HG02943 (cell line): Measurements from ENCODE around the gene CIBAR2.

Experiments used
- ATAC-seq: cut with Tn5 transposase; IDR thresholded peaks from one replicate; pipeline ENCODE4 v1.9.1; 2021; ENCODE audit warnings: mild to moderate bottlenecking, low read depth, moderate library complexity; ENCODE audit not compliant: unreplicated experiment

CIBAR2 gene

DNA sequence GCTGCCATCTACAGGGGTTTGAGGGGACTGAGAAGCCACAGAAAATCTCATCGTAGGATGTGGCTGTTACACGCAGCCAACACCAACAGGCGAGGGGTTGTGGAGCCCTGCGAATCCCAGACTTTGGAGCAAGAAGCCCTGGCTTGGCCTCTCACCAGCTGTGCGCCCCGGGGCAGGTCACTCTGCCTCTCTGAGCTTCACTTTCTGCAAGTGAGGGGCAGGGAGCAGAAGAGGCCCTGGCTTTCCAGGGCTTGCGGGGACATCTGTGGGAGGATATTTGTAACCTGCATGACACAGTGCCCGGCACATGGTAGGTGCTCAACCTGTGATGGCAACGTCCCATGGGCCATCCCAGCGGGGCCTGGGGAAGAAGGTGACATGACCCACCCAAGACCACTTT is 32.9 kb upstream of the CIBAR2 start:
- ATAC-seq = no peak

DNA sequence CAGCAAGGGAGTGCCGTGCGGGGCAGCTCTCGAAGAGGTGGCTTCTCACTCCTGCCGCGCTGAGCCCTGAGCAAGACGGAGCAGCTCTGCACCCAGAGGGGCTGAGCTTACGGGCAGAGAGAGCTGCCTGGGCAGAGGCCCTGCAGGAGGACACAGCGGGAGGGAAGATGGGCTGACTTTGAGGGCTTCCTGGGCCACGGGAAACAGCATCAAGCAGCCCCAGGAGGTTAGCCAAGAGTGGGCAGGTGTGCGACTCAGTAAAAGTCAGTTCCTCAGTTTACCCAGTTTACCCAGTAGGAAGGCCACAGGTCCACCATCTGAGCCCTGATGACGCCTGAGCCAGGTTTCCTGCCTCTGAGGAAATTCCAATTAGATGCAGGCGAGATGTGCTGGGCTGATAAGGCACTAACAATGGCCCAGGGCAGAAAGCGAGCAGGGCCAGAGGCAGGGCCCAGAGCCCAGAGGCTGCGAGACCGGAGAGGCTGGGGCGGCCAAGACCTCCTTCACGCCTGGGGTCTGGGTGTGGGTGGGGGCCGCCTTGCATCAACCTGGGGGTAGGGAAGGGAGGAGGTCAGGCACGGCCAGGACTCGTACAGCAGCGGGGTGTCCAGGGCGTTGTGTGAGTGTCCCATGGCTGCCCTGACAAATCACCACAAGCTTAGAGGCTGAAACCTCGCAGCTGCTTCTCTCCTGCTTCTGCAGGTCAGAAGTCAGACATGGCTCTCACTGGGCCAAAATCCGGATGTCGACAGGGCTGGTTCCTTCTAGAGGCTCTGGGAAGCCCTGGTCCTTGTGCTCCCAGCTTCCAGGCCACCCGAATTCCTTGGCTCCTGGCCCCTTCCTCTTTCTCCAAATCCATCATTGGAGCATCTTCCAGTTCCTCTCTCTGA is 32.0 kb upstream of the CIBAR2 start:
- no peak for ATAC-seq

DNA sequence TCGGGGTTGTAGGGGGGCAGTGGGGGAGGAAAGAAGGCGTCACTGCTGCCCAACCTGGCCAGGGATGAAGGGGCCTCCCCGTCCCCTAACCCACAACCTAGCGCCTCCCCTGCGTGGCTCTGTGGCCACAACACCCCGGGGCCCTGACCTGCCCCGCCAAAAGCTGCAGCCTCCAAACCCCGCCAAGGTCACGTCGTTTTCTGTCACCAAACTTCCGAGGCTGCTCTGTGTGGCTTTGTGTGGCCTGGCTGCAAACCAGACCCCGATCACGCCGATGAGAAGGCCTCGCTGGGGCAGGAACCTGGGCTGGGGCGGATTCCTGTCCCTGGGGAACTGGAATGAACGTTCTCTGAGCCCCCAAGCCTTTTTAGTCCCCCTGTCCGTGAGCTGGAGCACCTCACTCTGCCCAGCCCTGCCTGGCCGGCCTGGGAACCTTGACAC is 30.5 kb upstream of the CIBAR2 start:
- ATAC-seq = no peak

DNA sequence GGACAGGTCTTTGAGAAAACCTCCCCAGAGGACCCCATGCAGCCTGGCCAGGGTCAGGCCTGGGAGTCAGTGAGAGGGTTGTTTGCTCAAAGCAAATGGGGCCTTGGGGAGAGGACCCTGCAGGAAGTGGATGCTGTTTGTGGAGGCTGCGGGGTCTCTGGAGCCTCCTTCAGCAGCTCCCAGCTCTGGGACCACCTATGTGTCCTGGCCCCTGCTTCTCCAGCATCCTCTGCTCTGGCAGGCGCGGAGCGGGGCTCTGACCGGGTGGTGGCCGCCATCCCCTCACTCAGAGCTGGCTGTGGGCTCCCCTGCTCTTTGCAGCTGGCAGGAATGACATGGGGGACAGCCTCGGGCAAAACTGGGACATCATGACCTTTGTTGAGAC is 29.8 kb upstream of the CIBAR2 start:
- no peak for ATAC-seq

DNA sequence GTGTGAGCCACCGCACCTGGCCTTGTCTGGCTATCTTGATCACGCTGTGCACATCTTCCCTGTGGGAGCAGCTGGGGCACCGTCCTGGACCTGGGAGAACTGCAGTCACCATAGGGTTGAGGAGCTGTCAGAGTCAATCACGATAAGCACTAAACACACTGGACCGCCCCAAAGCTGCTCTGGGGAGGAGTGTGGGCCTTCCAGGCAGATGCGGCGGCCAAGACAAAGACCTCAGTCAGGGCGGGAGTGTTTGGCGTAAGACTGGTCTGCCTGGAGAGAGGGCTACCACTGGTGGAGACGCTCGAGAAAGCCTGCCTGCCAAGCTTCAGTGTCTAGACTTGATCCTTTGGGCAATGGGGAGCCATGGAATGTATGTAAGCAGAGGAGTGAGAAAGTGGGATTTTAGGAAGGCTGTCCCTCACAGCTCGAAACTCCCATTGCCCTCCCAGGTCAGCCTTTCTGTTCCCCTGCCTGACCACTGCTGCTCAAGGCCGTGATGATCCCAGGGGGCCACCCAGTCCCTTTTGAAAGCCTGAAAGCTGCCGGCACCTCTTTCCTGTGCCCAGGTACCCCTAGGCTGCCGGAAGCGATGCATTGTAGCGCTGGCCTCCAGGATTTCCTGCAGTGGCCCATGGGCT is 29.3 kb upstream of the CIBAR2 start:
- ATAC-seq = no peak

DNA sequence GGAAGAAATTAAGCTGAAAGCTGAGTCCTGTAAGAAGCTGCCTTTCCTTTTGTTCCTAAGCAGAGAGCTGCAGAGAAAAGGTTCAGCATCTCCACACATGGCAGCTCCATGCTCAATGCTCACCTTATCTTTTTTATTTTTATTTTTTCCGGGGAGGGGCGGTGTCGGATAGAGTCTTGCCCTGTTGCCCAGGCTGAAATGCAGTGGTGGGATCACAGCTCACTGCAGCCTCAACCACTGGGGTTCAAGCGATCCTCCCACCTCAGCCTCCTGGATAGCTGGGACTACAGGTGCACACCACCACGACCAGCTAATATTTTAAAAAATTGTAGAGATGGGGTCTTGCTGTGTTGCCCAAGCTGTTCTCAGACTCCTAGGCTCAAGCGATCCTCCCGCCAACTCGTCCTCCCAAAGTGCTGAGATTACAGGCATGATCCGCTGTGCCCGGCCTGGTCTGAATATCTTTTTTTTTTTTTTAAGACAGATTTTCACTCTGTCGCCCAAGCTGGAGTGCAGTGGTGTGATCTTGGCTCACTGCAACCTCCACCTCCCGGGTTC is 28.3 kb upstream of the CIBAR2 start:
- ATAC-seq = no peak

DNA sequence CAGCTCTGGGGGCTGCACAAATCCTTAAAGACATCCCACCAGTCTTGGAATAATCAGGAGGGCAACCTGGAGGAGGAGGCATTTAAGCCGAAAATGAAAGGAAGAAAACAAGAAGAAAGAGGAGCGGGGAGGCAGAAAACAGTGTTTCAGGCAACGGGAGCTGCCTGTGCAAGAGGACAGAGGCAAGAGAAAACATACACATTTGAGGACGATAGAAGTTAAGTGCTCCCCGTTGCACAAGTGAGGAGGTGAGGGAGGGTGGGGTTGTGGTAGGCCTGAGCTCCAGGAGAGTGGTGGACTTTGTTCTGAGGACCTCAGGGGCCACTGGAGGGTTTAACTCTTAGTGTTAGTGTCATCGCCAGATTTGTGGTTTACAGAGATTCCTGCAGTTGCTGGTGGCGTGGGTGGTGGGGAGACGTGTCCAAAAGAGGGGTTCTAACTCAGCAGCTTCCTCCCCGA is 27.6 kb upstream of the CIBAR2 start:
- ATAC-seq = no peak

DNA sequence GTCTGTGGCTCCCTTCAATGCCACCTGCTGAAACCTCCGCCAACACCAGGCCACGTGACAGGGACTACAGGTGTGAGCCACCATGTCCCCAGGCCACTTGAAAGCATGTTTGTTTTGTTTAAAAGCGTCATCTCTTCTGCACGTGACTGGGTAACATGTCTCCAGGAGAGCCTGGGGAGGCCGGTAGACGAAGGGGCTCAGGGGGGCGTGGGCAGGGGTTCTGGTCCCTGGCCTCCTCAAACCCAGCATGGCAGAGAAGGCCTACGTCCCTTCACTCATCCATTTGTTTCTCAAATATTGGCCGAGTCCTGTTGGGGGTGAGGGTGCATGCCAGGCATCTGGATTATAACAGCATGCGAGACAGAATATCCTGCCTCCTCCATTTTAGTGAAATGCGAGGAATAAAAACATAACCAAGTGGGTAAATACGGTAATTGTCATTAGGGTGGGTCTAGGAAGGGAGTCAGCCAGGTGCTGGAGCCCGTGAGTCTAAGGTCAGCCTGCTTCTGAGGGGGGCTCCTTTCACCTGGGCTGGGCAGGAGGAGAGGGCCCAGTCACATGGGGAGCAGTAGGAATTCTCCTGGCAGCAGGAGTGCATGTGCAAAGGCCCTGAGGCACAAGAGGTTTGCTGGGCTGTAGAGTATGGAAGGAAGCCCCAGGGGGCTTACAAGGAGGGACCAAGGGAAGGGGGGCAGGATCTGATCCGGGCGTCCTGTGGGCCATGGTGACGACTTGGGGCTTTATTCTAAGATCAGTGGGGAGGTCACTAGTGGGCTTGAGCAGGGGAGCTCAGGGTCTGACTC is 26.8 kb upstream of the CIBAR2 start:
- ATAC-seq = no peak

DNA sequence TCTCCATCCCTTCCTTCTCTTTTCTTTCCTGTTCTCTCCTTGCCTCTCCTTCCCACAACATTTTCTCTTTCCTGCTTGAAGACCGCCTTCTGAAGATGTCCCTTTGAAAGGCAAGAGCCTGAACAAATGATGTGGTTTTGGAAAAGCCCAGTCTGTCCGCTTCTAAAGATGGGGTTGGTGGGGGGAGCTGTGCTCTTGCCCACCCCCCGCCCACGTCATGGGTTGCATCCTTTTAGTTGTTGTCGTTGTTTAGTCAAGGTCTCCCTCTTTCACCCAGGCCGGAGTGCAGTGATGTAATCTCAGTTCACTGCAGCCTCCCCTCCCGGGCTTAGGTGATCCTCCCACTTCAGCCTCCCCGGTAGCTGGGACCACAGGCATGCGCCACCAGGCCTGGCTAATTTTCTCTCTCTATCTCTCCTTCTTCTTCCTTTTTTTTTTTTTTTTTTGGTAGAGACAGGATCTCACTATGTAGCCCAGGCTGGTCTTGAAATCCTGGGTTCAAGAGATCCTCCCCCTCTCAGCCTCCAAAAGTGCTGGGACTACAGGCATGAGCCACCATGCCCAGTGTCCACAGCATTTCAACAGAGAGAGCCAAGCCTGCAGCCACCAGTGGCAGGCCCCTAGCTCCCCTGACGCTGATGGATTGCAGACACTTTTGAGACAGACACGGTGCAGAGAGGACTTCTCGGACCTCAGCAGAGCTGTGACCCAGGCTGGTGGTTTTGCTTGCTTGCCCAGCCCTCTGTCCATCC is 26.0 kb upstream of the CIBAR2 start:
- ATAC-seq = no peak

DNA sequence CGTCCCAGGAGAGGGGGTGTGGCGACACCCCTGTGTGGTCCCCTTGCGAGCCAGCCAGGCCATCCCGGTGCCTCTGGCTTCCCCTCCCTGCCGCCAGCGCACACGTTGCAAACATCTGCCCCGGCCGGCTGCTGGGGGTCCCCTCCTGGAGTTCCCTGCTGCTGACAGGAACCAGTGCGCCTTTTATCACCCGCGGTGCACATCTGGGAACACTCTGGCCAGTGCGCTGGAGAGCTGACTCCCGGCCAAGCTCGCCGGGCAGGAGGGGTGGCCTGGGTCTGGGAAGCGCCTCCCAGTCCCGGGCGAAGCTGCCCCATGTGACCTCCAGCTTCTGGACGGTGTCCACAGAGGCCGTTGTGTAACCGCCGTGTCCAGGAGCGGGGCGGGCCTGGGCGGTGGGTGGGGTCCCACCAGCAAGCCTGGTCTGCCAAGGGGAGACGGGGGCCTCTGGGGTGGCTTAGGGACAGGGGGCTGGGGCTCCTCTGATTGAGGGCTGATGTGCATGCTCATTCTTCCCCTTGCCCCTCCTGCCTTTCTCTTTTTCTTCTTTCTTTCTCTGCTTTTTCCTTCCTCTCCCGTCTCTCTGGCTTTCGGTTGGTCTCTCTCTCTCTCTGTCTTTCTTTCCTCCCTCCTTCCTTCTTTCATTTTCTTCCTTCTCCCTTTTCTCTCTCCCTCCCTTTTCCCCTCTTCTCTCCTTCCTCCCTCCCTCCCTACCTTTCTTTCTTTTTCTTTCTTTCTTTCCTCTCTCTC is 25.2 kb upstream of the CIBAR2 start:
- no peak for ATAC-seq

DNA sequence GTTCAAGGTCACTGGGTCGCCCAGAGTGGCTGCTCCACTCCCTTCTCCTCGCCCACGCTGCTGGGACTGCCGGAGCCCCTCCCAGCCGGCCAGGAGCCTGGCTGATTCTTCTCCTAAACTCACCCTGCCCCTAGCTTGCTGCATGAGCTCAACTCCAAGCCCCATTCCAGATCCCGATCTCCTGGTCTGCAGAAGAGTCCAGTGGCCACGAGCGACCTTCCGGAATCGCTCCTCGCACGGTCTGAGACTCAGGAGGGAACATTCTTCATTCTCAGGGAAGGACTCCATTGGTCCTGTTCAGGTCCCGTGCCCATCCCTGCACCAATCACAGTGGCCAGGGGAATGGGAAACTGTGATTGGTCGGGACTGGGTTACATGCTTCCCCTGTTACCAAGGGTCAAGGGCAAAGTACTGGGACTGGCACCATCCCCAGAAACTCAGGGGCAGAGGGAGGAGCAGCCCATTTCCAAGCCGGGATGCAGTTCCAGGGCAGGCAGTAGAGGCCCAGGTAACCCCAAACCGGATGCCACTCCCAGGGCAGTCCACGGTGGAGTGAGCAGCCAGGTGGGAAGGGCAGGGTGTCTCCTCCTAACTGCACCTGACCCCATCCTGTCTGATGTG is 24.5 kb upstream of the CIBAR2 start:
- no peak for ATAC-seq

DNA sequence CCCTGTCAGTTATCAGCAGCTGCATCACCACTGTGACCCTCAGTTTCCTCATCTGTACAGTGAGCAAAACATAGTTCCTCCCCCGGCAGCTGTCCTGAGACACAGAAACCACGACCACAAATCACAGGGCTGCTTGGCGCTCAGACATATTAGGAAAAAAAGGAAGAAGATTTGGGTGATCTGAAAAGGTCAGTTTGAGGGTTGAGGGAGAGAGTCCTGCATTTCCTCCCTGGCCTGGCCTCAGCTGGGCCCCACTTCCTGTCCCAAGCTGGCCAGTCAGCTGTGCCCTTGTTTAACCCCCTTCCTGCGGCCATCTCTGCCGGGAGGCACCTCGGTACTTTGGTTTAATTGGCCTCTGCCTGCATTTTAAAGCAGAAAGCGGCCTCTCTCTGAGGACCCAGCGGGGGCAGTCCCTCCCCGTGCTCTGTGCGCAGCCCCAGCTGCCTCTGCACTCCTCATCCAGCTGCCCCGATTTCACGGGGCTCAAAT is 24.0 kb upstream of the CIBAR2 start:
- ATAC-seq = no peak

DNA sequence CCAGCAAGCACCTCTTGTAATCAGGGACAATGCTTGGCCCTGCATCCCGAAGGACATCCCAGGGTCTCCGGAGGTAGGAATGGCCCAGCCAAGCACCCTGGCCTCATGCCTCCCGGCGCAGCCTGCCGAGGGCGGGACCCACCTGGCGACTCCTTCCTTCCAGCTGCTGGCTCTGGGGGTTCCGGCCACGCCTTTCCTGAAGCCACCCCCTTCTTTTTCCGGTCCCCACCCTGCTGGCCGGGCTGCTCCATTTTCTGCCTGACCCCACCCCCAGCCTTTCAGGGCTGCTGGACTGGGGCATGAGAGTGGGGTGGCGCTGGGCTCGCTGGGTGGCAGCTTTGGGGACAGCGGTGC is 22.5 kb upstream of the CIBAR2 start:
- no peak for ATAC-seq

DNA sequence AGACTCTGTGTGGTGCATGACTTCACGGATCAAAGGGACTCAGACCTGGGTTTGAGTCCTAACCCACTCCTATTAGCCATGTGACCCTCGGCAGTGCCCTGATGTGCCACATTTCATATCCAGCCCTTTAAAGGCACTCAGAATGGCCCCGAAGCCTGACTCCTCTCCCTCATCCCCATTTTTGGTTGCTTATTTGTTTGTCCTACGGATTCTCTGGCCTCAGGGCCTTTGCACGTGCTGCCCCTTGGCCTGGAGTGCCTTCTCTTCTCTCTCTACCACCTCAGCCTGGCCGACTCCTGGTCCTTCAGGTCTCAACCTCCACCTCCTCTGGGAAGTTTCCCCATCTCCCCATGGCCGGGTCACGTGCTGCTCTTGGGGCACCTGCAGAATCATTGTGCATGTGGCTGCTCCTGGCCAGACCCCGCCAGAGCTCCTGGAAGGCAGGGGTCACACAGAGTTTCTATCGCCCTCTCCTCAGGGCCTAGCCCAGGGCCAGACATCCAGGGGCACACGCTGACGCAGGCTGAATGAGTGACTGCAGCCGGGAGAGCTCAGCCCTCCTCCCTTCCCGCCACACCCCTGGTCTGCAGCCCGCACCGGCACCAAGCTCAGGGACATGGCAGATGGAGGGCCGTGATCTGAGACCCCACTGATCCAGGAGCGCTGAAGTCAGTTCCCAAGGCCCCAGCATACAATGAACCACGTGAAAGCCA is 22.0 kb upstream of the CIBAR2 start:
- no peak for ATAC-seq

DNA sequence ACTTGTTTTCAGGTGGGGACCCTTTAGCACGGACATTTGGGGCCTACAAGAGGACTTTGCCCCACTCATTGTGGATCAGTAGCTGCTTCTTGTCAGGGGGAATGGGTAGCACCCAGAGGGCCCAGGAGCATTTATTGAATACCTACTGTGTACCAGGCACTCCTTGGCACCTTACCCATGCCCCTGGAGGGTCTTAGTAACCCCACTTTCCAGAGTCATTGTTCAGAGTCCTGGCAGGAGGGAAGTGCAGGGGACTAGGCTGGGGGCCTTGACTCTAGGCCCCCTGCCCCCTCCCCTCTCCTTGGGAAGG is 21.0 kb upstream of the CIBAR2 start:
- ATAC-seq = no peak

DNA sequence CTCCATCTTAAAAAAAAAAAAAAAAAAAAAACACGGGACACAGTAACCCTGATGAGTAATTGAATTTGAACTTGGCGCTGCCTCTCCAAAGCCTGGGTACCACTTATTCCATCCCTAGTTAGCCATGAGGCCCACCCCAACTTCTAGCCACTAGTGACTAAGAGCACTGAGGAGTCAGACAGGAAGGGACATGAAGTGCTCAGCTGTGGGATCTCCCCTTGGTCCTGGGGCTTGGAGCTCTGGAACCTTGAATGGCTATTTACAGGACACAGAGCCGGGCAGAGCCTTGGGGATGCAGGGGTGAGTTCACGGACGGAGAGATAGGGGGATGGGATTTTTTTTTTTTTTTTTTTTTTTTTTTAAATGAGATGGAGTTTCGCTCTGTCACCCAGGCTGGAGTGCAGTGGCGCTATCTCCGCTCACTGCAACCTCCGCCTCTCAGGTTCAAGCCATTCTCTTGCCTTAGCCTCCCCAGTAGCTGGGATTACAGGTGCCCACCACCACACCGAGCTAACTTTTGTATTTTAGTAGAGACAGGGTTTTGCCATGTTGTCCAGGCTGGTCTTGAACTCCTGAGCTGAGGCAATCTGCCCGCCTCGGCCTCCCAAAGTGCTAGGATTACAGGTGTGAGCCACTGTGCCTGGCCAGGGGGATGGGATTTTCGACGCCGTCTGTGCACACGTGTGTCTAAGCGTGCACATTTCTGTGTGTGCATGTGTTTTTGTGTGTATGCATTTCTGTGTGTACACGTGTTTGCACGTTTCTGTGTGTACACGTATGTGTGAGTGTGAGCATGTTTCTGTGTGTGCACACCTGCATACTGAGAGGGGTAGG is 20.4 kb upstream of the CIBAR2 start:
- no peak for ATAC-seq

DNA sequence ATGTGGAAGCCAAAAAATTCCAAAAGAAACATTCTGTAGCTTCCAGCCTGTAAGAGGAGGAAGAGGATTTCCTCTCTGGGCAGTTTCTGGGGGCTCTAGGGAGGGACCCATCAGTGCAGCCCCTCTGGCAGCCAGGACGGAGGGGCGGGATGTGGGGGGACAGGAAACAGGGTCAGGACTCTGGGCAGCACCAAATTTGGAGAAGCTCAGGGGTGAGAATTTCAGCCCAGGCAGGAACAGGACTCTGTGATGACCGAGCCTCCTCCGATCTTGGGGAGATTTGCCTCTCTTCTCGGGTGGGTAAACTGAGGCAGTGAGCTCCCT is 18.4 kb upstream of the CIBAR2 start:
- ATAC-seq = no peak
